ENCODE results near the gene OBP2B.

DNA sequence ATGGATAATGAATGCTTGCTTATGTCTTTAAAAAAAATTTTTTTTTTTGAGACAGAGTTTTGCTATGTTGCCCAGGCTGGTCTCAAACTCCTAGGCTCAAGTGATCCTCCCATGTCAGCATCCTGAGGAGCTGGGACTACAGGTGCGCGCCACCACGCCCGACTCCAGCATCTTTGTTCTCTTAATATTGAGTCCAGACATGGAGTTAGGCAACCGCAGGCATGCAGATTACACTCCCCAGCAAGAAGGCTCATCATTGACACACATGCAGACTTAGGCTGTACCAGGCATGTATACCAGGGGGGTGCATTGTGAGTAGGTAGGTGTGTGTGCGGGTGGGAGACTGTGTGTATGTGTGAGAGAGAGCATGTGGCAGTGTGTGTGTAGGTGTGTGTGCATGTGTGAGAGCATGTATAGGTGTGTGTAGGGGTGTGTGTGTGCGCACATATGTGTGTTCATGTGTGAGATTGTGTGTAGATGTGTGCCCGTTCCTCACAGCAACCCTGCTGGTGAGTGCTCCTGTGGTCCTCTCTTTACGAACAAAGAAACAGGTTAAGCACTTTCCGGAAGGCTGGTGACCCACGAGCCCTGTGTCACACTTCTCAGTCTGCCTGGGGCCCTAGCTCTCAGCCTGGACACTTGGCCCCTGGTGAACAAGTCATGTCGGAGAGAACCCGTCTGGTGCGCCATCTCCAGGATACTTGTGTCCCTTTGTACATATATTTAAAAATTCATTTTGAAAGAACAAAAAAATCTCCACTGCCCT lies 6.2 kb downstream of the OBP2B start:
- TF ChIP-seq, protein P1, sequence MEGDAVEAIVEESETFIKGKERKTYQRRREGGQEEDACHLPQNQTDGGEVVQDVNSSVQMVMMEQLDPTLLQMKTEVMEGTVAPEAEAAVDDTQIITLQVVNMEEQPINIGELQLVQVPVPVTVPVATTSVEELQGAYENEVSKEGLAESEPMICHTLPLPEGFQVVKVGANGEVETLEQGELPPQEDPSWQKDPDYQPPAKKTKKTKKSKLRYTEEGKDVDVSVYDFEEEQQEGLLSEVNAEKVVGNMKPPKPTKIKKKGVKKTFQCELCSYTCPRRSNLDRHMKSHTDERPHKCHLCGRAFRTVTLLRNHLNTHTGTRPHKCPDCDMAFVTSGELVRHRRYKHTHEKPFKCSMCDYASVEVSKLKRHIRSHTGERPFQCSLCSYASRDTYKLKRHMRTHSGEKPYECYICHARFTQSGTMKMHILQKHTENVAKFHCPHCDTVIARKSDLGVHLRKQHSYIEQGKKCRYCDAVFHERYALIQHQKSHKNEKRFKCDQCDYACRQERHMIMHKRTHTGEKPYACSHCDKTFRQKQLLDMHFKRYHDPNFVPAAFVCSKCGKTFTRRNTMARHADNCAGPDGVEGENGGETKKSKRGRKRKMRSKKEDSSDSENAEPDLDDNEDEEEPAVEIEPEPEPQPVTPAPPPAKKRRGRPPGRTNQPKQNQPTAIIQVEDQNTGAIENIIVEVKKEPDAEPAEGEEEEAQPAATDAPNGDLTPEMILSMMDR (IDR thresholded peaks at IDR 0.05; ENCODE audit: insufficient read depth, low read length): no peak
- no peak for TF ChIP-seq SPI1 (IDR thresholded peaks at IDR 0.05; ENCODE audit: borderline replicate concordance, low read depth)
- no peak for TF ChIP-seq POLR2AphosphoS5 (IDR thresholded peaks at IDR 0.05; ENCODE audit: low read depth)

Measured in HL-60 (cell line).